ENCODE results near the gene CLIP3.
"Not testable (repeated sequence)": the region's sequence is repeated elsewhere in the genome, so short reads cannot be mapped to it uniquely, and the experiment has no call there.

CLIP3 gene, protein sequence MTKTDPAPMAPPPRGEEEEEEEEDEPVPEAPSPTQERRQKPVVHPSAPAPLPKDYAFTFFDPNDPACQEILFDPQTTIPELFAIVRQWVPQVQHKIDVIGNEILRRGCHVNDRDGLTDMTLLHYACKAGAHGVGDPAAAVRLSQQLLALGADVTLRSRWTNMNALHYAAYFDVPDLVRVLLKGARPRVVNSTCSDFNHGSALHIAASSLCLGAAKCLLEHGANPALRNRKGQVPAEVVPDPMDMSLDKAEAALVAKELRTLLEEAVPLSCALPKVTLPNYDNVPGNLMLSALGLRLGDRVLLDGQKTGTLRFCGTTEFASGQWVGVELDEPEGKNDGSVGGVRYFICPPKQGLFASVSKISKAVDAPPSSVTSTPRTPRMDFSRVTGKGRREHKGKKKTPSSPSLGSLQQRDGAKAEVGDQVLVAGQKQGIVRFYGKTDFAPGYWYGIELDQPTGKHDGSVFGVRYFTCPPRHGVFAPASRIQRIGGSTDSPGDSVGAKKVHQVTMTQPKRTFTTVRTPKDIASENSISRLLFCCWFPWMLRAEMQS

DNA sequence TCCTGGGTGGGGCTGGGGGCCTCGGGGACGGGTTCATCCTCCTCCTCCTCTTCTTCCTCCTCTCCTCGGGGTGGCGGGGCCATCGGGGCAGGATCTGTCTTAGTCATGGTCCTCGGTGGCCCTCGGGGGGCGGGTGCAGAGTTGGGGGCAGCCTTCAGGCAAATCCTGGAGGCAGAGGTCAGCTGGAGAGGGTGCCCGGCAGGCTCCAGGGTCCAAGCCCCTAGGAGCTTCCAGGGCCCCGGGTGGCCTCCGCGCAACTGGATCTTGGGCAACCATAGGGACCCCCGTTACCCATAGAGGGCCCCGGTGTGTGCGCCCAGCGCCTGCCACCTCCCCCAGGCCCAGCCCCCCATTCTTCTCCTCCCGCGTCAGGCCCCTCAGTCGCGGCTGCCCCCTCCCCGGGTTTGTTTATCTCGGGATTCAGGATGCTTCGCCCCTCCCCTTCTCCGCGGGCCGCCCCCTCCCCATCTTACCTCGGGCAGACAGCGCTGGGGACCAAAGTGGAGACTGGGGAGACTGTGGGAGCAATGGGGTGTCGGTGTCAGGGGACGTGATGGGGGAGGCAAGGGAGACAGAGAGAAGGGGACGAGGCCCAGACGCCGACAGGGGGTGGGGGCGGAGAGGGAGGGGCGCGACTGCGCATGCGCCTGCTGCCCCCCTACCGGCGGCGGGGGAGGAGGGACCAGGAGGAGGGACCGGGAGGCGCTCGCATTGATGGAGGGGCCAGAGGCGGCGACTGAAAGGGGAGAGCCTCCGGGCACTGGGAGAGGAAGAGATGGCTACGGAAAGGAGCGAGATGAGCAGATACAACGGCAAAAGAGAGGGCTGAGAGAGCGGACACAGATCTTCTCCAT is at the start of gene CLIP3:
Gene CLIP3, minus strand, starts transcription at position 623 of the 854 bp plus-strand sequence. Its CDS starts 516 bp downstream, at position 107.
- peak within 1 kb of the TSS; percentile 83 for H3K4me3 ChIP-seq (ENCODE audit: low read depth, low read length)
- TF ChIP-seq, protein P1, sequence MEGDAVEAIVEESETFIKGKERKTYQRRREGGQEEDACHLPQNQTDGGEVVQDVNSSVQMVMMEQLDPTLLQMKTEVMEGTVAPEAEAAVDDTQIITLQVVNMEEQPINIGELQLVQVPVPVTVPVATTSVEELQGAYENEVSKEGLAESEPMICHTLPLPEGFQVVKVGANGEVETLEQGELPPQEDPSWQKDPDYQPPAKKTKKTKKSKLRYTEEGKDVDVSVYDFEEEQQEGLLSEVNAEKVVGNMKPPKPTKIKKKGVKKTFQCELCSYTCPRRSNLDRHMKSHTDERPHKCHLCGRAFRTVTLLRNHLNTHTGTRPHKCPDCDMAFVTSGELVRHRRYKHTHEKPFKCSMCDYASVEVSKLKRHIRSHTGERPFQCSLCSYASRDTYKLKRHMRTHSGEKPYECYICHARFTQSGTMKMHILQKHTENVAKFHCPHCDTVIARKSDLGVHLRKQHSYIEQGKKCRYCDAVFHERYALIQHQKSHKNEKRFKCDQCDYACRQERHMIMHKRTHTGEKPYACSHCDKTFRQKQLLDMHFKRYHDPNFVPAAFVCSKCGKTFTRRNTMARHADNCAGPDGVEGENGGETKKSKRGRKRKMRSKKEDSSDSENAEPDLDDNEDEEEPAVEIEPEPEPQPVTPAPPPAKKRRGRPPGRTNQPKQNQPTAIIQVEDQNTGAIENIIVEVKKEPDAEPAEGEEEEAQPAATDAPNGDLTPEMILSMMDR (IDR thresholded peaks at IDR 0.05; ENCODE audit: low read depth, low read length): no peak

DNA sequence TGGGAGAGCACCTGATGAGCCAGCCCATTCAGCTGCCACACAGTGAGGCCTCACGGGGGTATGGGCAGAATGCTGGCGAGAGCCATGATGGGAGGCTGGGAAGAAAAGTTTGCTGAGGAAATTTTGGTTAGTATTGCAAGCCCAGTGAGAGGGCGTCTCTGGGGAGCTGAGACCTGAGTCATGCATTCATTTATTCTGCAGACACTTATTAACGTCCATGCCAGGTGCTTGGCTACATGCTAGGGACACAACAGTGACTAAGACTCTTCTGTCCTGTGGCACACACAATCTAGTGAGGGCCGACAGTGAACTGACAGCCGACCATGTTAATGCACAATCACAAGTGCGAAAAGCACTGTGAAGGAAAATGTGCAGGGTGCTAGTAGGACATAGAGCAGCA is 49.2 kb upstream of the CLIP3 start:
- TF ChIP-seq, protein P1 (IDR thresholded peaks at IDR 0.05; ENCODE audit: low read depth, low read length): no peak
- H3K4me3 ChIP-seq (ENCODE audit: low read depth, low read length): no peak overlapping the region

DNA sequence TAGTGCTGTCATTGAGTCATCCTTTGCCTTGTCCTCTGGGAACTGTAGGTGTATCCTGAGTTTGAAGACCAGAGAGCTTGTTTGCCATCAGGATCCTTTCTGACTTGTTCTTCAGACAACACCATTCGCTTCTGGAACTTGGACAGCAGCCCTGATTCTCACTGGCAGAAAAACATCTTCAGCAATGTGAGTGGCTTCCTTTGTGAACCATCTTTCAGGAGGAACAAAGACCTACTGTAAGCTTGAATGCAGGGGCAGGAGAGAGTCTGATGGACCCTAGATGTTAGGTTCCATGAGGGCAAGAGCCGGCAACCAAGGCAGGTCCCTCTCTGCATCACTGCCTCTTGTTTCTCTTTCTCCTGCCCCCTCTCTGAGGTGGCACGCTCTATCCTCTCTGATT is 48.7 kb upstream of the CLIP3 start:
- no peak overlapping the region for H3K4me3 ChIP-seq (ENCODE audit: low read depth, low read length)
- TF ChIP-seq, protein P1 (IDR thresholded peaks at IDR 0.05; ENCODE audit: low read depth, low read length): no peak

DNA sequence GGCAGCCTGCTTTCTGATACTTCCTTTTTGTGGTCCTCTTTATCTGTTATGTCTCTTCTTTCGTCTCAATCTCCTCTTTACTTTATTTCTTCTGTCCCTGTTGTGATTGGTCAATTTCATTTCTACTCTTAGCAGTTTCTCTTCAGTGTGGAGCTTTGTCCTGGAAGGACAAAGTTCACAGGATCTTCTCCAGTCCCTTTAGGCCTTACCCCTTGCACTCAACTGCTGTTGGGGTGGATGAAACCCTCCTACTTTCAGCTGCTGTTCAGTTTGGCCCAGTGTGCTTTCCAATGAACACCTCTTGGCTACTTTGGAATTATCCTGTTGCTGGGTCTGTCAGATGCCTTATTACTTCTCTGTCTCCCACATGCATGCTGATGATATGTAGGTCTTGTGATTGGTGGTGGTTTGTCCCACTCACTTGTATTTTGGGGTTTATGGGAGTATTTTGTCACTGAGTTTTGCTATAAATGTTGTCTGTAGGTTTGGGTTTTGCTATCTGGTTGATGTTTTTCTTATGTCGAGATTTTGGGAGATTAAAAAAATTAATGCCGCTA is 46.8 kb upstream of the CLIP3 start:
- TF ChIP-seq, protein P1 (IDR thresholded peaks at IDR 0.05; ENCODE audit: low read depth, low read length): no peak
- H3K4me3 ChIP-seq (ENCODE audit: low read depth, low read length): no peak overlapping the region

DNA sequence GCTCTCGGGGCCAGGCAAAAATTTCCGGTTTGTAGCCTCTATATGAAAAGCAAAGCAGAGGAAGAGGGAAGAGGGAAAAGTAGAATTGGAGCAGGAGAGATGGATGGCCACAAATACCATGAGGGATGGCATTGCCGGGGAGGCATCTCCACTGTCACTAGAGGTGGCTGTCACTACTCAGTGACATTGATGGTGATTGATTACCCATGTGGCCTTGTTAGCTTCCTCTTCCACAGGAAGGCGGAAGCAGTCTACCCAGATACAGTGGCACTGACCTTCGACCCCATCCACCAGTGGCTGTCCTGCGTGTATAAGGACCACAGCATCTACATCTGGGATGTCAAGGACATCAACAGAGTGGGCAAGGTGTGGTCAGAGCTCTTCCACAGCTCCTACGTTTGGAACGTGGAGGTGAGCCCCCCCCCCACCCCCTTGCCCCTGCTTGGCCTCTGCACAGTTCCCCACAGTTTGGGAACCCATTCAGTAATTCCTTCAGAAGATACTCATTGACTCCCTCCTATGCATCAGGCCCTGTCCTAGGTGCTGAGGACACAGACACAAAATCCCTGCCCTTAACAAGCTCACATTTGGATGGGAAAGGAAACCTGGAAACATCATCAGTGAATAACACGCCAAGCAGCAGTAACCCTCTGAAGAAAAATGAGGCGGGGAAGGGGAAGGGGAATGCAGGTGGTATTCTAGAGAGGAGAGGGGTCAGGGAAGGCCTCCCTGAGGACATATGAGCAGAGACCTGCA is 40.6 kb upstream of the CLIP3 start:
- TF ChIP-seq, protein P1 (IDR thresholded peaks at IDR 0.05; ENCODE audit: low read depth, low read length): no peak

DNA sequence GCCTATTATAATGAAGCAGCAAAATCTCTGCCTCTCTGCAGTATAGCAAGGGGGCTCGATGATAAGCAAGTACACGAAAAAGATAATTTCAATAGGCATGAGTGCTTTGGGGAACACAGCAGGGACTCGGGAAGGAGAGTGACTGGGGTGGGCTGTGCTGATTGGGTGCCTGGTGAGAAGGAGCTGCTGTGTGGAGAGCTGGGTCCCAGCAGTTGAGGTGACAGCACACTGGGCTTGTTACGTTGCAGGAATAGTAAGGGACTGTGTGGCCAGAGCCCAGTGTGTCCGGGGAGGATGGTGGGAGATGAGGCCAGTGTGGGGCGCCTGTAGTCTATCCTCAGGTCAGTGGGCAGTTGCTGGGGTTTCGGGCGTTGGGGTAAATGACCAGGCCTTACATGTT is 39.4 kb upstream of the CLIP3 start:
- TF ChIP-seq, protein P1 (IDR thresholded peaks at IDR 0.05; ENCODE audit: low read depth, low read length): no peak
- H3K4me3 ChIP-seq (ENCODE audit: low read depth, low read length): no peak overlapping the region

More for the DNA sequence above, 40.6 kb upstream of the CLIP3 start:
- no peak overlapping the region for H3K4me3 ChIP-seq (ENCODE audit: low read depth, low read length)

DNA sequence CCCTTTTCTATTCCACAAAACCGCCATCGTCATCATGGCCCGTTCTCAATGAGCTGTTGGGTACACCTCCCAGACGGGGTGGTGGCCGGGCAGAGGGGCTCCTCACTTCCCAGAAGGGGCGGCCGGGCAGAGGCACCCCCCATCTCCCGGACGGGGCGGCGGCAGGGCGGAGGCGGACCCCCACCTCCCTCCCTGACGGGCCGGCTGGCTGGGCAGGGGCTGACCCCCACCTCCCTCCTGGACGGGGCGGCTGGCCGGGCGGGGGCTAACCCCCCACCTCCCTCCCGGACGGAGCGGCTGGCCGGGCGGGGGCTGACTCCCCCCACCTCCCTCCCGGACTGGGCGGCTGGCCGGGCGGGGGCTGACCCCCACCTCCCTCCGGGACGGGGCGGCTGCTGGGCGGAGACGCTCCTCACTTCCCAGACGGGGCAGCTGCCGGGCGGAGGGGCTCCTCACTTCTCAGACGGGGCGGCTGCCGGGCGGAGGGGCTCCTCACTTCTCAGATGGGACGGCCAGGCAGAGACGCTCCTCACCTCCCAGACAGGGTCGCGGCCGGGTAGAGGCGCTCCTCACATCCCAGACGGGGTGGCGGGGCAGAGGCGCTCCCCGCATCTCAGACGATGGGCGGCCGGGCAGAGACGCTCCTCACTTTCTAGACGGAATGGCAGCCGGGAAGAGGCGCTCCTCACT is 36.3 kb upstream of the CLIP3 start:
- not testable (repeated sequence) for H3K4me3 ChIP-seq (ENCODE audit: low read depth, low read length)
